RWPE2 (cell line): Measurements from ENCODE around the gene CPEB2.

Source experiments
- ATAC-seq: fragments of 200-7000 bp; cut with Tn5 transposase; 3 replicates; pipeline ENCODE4 v1.9.1; 2021; ENCODE audit warnings: low read depth
- DNase-seq: peaks from one replicate; pipeline ENCODE4 v3.0.0-alpha.2; 2020; ENCODE audit warnings: low spot score
- H3K27ac ChIP-seq: fragments of 450-650 bp; 2 replicates; pipeline ENCODE4 v1.5.1; 2017; ENCODE audit warnings: mild to moderate bottlenecking; ENCODE audit not compliant: poor library complexity, severe bottlenecking
- H3K27me3 ChIP-seq: fragments of 250-450 bp; sonication (Bioruptor Pico); 2 replicates; pipeline ENCODE4 v1.5.1; 2021; ENCODE audit warnings: mild to moderate bottlenecking, moderate library complexity; ENCODE audit not compliant: insufficient read depth, poor library complexity, severe bottlenecking
- H3K36me3 ChIP-seq: fragments of 250-450 bp; sonication (Bioruptor Pico); 2 replicates; pipeline ENCODE4 v1.5.1; 2020; ENCODE audit warnings: low read depth, mild to moderate bottlenecking, moderate library complexity
- H3K4me1 ChIP-seq: fragments of 250-450 bp; sonication (Bioruptor Pico); 2 replicates; pipeline ENCODE4 v1.5.1; 2021; ENCODE audit warnings: mild to moderate bottlenecking, moderate library complexity; ENCODE audit not compliant: insufficient read depth, poor library complexity, severe bottlenecking
- H3K4me3 ChIP-seq: fragments of 250-450 bp; sonication (Bioruptor Pico); 2 replicates; pipeline ENCODE4 v1.5.1; 2021; ENCODE audit warnings: mild to moderate bottlenecking, moderate library complexity; ENCODE audit not compliant: severe bottlenecking
- H3K9me3 ChIP-seq: fragments of 250-450 bp; sonication (Bioruptor Pico); 2 replicates; pipeline ENCODE4 v1.5.1; 2021; ENCODE audit warnings: mild to moderate bottlenecking, moderate library complexity; ENCODE audit not compliant: severe bottlenecking
- CTCF ChIP-seq: fragments of 450-650 bp; IDR thresholded peaks from one replicate; pipeline ENCODE4 v1.5.1; 2017; ENCODE audit warnings: mild to moderate bottlenecking, moderate library complexity; ENCODE audit not compliant: poor library complexity, severe bottlenecking

Gene CPEB2

GRCh38 chr4:14990484-14990883, 11.8 kb upstream of the CPEB2 start:
- H3K4me3 ChIP-seq = no peak overlapping the region
- no peak for DNase-seq
- no peaks in the 10 kb centered on the region for H3K27me3 ChIP-seq
- no peak for ATAC-seq
- H3K9me3 ChIP-seq = no peaks in the 10 kb centered on the region
- no peak for TF ChIP-seq CTCF
- peaks cover 2% of the 10 kb centered on the region for H3K4me1 ChIP-seq
- H3K36me3 ChIP-seq = no peaks in the 10 kb centered on the region
- no peak overlapping the region for H3K27ac ChIP-seq

GRCh38 chr4:14994242-14994641, 8.0 kb upstream of the CPEB2 start:
- no peak for ATAC-seq
- no peaks in the 10 kb centered on the region for H3K9me3 ChIP-seq
- no peak overlapping the region for H3K4me3 ChIP-seq
- peaks cover 2% of the 10 kb centered on the region for H3K4me1 ChIP-seq
- H3K36me3 ChIP-seq = no peaks in the 10 kb centered on the region
- no peak overlapping the region for H3K27ac ChIP-seq
- H3K27me3 ChIP-seq = no peaks in the 10 kb centered on the region
- DNase-seq = no peak
- TF ChIP-seq CTCF = no peak

GRCh38 chr4:15001248-15001868, 923 bp upstream of the CPEB2 start:
- Histone ChIP-seq H3K4me1 (peaks cover 15% of the 10 kb centered on the region), H3K27me3 (no peaks in the 10 kb centered on the region), H3K27ac (peak overlapping the region; percentile 89), H3K9me3 (no peaks in the 10 kb centered on the region), H3K4me3 (peak overlapping the region; percentile 60), H3K36me3 (no peaks in the 10 kb centered on the region)
- DNase-seq (peak; percentile 80), ATAC-seq (peak; percentile 32)
- TF ChIP-seq CTCF = no peak

- Histone ChIP-seq H3K9me3 (no peaks in the 10 kb centered on the region), H3K36me3 (peaks cover 12% of the 10 kb centered on the region), H3K27ac (peak overlapping the region; percentile 89), H3K4me1 (peaks cover 15% of the 10 kb centered on the region), H3K27me3 (no peaks in the 10 kb centered on the region), H3K4me3 (peak overlapping the region; percentile 60)
- peak; percentile 72 for DNase-seq
- ATAC-seq = peak; percentile 20
- no peak for TF ChIP-seq CTCF
Observed at GRCh38 chr4:15002659-15003400, 549 bp downstream of the CPEB2 start.

- Histone ChIP-seq H3K36me3 (peaks cover 19% of the 10 kb centered on the region), H3K9me3 (no peaks in the 10 kb centered on the region), H3K4me3 (peak overlapping the region; percentile 60), H3K4me1 (peaks cover 15% of the 10 kb centered on the region), H3K27me3 (no peaks in the 10 kb centered on the region), H3K27ac (peak overlapping the region; percentile 89)
- no peak for TF ChIP-seq CTCF
- peak; percentile 63 for DNase-seq
- ATAC-seq = no peak
Observed at GRCh38 chr4:15003401-15003890, 1.2 kb downstream of the CPEB2 start.
